ENCODE data around the gene PRDM8.

The PRDM8 gene

DNA sequence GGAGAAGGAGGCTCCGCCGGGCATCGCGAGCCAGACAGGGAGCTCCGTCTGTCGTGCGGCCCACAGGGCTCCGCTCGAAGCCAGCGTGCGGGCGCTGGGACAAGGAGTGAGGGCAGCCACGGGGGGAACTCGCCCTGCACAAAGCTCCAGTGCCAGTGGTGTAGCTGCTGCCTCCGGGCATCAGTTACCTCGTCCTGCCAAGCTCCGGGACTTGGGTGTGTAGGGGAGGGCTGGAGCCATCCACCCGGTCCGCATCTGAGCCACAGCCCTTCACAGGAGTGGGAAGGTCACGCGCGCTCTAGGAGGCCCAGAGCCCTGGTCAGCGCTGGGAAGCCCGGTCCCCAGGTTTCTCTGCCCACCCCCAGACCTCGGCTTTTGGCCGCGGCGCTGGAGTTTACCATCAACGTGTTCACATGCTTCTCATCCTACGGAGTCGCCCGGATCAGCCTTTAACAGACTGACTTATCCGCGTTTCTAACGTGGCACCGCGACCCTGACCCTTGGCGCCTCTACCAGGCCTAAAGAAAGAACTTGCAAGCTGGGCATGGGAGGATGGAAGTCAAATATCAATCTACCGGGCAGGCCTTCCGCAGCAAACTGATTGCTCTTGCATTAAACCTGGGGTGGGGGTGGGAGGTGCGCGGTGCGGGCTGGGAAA is 8.4 kb upstream of the PRDM8 start:
- FAIRE-seq (no peak), DNase-seq (ENCODE audit: insufficient read length, low spot score) (no peak)
- TF ChIP-seq POLR2A (IDR thresholded peaks at IDR 0.05; ENCODE audit: low read depth, low read length), result no peak

DNA sequence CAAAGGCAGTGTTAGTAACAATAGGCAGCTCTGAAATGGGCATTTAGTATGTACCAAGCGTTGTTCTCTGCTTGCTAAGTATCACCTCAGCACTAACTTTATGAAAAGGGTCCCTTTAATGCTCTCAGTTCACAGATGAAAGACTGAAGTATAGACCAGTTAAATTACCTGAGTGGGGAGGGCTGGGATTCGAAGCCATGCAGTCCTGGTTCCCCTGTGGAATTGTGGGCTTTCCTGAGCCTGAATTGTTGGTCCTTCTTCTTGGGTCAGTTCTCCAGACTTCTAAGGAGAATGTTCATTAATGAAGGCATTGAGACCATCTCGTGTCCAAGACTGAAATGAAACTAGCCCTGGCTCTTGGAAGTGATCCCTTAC is 7.7 kb upstream of the PRDM8 start:
- FAIRE-seq, result no peak
- no peak for TF ChIP-seq POLR2A (IDR thresholded peaks at IDR 0.05; ENCODE audit: low read depth, low read length)
- no peak for DNase-seq (ENCODE audit: insufficient read length, low spot score)

- TF ChIP-seq POLR2A (IDR thresholded peaks at IDR 0.05; ENCODE audit: low read depth, low read length), result no peak
- FAIRE-seq, result no peak
- no peak for DNase-seq (ENCODE audit: insufficient read length, low spot score)
These were observed 7.2 kb upstream of the PRDM8 start for GRCh38 chr4:80189956-80190677.

- no peak for TF ChIP-seq POLR2A (IDR thresholded peaks at IDR 0.05; ENCODE audit: low read depth, low read length)
- FAIRE-seq (no peak), DNase-seq (ENCODE audit: insufficient read length, low spot score) (no peak)
These were observed 4.9 kb upstream of the PRDM8 start for GRCh38 chr4:80192252-80192866.

DNA sequence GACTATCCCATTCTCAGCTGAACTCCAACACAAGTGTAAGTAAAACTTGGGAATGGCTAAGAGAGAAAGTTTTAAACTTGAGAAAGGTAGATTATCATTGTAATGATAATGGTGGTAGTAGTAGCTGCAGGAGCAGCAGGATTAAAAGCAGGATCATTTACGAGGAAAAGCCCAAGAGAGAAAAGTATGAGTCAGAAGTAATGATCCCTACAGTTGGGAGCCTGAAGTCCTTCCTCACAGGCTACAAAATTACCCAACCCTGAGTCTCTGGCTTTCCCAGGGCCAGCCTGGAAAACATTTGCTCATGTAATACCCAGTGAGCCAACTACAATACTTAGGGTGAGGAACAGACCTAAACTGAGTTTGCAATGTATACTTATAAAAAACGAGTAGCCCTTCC is 4.4 kb upstream of the PRDM8 start:
- DNase-seq (ENCODE audit: insufficient read length, low spot score) (no peak), FAIRE-seq (peak; percentile 69)
- no peak for TF ChIP-seq POLR2A (IDR thresholded peaks at IDR 0.05; ENCODE audit: low read depth, low read length)

DNA sequence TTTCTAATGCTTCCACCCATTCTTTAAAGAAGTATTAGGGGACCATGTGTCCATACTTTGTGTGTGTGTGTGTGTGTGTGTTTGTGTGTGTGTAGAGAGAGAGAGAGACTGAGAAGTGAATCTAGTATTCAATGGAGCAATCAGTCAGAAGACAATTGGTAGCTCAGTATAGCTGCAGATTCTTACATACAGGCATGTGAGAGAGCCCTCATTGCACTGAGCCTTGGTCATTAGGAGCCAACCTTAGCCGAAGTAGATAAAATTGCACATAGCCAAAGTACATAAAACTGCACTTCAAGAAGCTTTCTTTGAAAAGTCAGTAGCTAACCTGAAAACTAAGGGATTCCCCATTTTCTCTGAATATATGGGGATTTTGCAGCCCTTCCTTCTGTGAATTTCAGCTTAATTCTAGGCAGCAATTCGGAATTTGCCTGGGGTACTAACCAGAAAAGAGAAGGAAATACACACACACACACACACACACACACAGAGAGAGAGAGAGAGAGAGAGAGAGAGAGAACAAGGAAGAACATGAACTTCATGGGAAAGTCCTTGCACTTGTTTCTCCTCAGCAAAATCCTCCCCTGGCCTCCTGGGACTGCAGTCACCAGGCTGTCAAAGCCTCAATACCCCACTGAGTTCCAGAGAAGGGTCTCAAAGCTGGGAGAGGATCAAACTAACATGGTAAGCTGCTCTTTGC is 1.7 kb upstream of the PRDM8 start:
- no peak for FAIRE-seq
- no peak for TF ChIP-seq POLR2A (IDR thresholded peaks at IDR 0.05; ENCODE audit: low read depth, low read length)
- no peak for DNase-seq (ENCODE audit: insufficient read length, low spot score)

DNA sequence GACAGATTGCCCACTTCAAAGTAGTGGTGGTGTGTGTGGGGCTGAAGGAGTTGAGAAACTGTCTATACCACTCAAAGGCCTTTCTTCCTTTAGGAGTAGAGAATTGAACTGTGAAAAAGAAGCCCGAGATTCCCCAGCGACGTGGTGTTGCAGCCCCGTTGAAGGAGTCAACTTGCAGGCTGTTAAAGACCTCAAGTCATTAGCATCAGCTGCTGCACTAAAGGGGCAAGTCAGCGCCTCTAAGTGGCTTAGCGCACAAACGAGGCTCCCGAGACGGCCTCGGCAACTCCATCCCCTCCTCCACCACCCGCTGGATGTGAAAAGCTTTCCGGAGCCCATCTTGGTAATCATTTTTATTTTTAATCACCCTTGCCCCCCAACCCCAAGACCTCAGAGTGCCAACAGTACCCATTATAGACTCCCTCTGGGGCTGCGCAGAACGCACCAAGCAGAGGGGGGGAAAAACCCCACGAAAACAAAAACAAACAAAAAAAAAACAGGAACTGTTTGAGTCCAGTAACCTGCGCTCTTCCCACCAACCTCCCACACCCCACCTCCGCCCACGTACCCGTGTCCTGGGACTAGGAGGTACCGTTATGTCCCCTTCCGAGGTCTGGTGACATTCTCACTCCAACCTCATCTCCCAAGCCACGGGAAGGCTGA is 913 bp upstream of the PRDM8 start:
- TF ChIP-seq POLR2A (IDR thresholded peaks at IDR 0.05; ENCODE audit: low read depth, low read length), result no peak
- DNase-seq (ENCODE audit: insufficient read length, low spot score) (no peak), FAIRE-seq (no peak)

GRCh38 chr4:80197601-80198440 is 518 bp downstream of the PRDM8 start:
- DNase-seq (ENCODE audit: insufficient read length, low spot score) (no peak), FAIRE-seq (no peak)
- no peak for TF ChIP-seq POLR2A (IDR thresholded peaks at IDR 0.05; ENCODE audit: low read depth, low read length)

- no peak for TF ChIP-seq POLR2A (IDR thresholded peaks at IDR 0.05; ENCODE audit: low read depth, low read length)
- no peak for FAIRE-seq
These were observed 1.1 kb downstream of the PRDM8 start for GRCh38 chr4:80198441-80198837.

GRCh38 chr4:80199004-80199560 is 1.8 kb downstream of the PRDM8 start:
- FAIRE-seq, result no peak
- TF ChIP-seq POLR2A (IDR thresholded peaks at IDR 0.05; ENCODE audit: low read depth, low read length), result no peak
- no peak for DNase-seq (ENCODE audit: insufficient read length, low spot score)

More at GRCh38 chr4:80198441-80198837, 1.1 kb downstream of the PRDM8 start:
- DNase-seq (ENCODE audit: insufficient read length, low spot score), result no peak

- no peak for TF ChIP-seq POLR2A (IDR thresholded peaks at IDR 0.05; ENCODE audit: low read depth, low read length)
- FAIRE-seq (no peak), DNase-seq (ENCODE audit: insufficient read length, low spot score) (no peak)
These were observed 2.6 kb downstream of the PRDM8 start for GRCh38 chr4:80199947-80200346.

- TF ChIP-seq POLR2A (IDR thresholded peaks at IDR 0.05; ENCODE audit: low read depth, low read length), result no peak
- no peak for FAIRE-seq
- no peak for DNase-seq (ENCODE audit: insufficient read length, low spot score)
These were observed 4.2 kb downstream of the PRDM8 start for GRCh38 chr4:80201252-80202151.
